GM19238 (cell line): ENCODE data around the gene KRT24.
"Not testable (repeated sequence)": the region's sequence is repeated elsewhere in the genome, so short reads cannot be mapped to it uniquely, and the experiment has no call there.

Source experiments
- DNase-seq: peaks from one replicate; pipeline ENCODE4 v3.0.0; 2011; ENCODE audit warnings: low spot score; ENCODE audit not compliant: insufficient read length

KRT24 gene

GRCh38 chr17:40703652-40704051 lies at the start of gene KRT24:
KRT24 (minus strand) TSS chr17:40703752; CDS start chr17:40703693, 59 bp downstream.
- no peak for DNase-seq

DNA sequence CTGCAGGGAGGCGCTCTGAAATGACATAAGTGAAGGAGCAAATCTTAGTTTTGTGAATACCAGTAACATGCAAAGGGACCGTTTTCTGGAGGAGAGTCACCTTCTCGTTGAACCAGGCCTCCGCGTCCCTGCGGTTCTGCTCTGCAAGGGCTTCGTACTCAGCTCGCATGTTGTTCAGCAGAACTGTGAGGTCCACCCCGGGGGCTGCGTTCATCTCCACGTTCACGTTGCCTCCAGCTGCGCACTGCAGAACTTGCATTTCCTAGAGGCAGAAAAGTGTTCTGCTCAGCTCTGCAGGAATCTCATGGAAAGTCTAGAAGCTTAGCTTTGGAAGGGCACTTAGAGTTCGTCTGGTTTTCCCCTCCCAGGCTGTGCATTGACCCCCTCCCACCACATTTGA lies 47.5 kb upstream of the KRT24 start:
- no peak for DNase-seq

DNA sequence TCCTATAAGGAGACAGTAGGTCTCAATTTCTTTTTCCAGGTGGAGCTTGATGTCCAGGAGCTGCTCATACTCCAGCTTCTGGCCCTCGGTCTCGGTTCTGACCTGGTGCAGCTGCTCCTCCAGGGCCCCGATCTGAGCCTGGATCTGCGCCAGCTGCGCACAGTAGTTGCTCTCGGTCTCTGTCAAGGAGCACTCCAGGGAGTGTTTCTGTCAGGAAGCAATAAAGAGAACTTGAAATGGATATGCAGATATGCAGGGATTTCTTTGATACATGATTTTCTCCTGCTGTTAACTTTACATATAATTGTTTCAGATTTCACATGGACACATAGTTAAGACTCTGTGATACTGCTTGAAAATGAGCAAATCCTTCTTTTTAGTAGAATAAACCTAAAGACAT lies 46.8 kb upstream of the KRT24 start:
- DNase-seq: no peak

- not testable (repeated sequence) for DNase-seq
Observed at GRCh38 chr17:40748666-40749065, 45.1 kb upstream of the KRT24 start.

GRCh38 chr17:40738553-40738952 lies 35.0 kb upstream of the KRT24 start:
- no peak for DNase-seq

DNA sequence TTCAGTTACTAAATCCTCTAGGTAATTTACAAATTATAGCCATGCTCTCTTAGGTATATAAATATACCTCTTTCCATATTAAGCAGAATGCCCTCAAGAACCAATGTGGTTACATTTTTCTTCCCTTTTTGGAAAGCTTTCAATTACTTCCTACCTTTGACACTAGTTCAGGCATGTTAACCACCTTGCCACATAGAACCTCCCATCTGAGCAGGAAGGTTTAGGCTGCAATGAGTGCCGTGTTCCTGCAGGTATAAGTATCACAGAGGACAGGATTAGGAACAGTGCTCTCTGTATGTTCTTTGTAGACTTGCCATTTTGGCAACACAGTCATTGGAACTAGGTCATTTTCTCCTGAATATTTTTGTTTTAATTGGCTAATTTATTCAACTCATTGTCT lies 31.5 kb upstream of the KRT24 start:
- no peak for DNase-seq

DNA sequence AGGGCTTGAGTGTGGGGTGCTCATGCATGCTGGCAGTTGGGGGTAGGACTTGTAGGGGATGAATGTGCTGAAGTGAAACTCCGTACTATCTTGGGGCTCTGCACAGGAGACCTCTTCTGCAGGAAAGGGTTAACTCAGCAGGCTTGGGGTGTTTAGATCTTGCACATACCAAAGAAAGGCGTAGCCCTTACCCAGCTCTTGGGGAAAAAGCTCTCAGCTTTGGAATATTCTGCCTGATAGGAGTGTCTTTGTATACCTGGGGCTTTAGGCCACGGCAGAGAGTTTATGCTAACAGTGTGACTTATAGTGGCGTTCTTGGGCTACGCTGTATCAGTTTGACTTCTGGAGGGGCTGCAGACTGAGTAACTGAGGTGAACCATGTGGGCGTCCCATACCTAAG lies 30.5 kb upstream of the KRT24 start:
- DNase-seq: no peak

DNA sequence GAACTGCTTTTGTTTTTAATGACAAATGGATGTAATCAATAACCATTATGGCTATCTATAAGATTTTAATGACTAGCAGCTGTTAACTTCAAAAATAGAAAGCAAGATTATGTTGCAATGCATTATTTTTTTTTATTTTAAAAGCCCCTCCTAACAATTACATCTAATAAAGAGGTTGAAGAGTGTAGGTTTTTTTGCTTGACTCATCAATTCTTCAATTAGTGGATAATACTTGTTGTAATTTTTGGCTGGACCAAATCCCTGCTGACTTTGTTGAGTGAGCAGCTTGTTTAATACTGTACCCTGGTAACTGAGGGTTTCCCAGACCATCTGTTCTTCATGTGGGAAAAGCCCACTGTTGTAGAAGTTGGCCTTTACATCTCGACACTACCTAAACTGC lies 27.4 kb upstream of the KRT24 start:
- no peak for DNase-seq

DNA sequence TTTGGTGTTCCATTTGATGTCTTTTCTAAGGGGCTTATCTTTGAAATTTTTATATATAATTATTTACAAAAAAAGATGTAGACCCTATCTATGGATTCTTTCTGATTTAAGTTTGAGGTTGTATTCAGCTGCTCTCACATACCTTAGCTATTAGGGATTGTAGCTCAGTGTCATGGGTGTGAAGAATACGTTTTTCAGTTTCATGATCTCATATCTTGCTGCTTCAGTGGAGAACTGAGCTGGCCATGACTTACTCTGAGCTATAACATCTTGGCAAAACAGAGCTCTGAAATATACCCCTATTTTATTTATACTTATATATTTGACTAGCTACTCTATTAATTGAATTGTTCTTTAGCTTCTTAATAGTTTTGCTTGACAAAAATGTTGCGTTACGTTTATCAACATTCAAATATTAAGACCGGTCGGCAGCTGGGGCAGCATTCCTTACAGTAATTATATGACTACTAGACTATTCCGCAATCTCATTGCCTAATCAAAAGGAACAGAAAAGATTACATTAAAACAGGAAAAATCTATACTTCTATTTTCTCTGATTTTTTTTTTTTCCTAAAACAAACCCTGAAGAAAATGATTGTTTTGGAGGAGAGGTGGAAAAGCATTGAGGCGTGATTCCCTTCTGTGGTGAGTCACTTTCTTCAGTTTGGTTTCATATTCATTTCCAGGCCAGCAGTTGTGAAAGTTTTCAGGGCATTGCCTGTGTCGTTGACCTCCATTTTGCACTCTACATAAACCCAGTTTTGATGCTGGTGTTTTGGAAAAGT lies 24.1 kb upstream of the KRT24 start:
- DNase-seq: no peak

- no peak for DNase-seq
Observed at GRCh38 chr17:40726919-40727318, 23.4 kb upstream of the KRT24 start.

DNA sequence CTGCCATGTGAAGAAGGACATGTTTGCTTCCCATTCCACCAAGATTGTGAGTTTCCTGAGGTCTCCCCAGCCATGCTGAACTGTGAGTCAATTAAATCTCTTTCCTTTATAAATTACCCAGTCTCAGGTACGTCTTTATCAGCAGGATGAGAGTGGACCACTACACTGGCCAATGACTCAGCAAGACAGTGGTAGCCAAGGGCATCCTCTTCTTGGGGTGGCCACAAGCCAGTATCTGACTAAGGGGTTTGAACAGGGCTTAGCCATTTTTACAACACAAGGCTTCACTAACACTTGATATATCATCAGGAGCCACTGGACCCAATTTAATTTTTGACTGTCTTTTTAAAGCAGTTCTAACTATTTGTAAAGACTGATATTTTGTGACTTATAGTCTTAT lies 21.1 kb upstream of the KRT24 start:
- no peak for DNase-seq

GRCh38 chr17:40722241-40722640 lies 18.7 kb upstream of the KRT24 start:
- DNase-seq: no peak

DNA sequence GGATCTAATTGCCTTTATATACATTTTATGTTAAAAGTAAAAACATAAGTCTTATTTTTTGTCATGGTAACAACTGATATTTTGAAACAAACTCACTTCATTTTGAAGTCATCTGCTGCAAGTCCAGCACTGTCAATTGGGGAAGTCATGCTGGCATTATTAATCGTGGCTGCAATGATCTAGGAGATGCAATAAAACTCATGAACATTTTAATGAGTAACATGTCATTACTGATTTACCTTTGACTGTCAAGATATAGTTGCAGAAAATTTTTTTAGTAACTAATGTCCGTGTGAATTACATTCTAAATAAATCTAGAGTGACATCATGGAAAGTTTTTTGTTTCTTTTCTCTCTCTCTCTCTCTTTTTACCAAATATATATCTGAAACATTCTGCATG lies 17.3 kb upstream of the KRT24 start:
- DNase-seq: no peak

DNA sequence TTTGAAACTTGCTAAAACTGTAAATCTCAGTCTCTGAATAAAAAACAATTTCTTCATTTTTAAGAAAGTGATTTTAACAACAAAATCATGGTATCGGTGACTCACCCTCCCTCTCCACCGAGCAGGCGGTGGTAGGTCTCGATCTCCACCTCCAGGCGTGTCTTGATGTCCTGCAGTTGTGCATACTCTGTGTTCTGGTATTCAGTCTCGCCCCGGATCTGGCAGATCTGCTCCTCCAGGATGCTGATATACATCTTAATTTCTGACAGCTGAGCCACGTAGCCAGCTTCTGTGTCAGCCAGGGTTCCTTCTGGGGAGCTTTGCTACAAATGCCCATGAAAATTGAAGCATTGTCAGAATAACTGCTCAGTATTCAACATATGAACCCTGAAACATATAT lies 15.4 kb upstream of the KRT24 start:
- no peak for DNase-seq

DNA sequence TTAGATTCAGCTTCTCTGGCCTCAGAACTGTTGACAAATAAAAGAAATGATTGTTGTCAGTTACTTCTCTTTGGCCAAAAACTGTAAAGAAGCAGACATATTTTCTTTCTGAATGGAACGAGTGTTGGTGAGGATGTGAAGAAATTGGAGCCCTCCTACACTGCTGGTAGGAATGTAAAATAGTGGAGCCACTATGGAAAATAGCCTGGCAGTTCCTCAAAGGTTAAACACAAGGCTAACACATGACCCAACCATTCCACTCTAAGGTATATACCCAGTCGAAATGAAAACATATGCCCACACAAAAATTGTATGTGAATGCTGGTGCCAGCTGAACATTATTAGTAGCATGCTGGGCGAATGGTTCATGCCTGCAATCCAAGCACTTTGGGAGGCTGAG lies 14.2 kb upstream of the KRT24 start:
- DNase-seq: no peak

- DNase-seq: no peak
Observed at GRCh38 chr17:40714473-40714872, 10.9 kb upstream of the KRT24 start.

DNA sequence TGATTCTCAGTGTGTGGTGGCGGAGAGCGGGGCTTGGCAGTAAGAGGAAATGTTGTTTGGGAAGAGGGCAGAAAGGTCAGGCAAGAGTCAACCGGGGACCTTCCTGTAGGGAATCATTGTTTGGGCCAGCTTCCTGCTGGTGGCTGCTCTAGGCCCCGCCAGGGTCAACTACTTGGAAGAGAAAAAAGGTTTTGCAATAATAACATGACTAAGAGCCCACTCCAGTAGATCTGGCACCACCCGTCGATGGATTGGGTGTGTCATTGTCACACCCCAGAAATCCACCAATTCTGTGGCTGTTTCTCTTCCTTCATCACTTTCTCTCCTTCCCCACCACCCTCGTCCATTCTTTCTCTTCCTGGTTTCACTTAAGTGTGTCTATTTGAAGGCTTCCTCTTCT lies 4.2 kb upstream of the KRT24 start:
- DNase-seq: no peak

DNA sequence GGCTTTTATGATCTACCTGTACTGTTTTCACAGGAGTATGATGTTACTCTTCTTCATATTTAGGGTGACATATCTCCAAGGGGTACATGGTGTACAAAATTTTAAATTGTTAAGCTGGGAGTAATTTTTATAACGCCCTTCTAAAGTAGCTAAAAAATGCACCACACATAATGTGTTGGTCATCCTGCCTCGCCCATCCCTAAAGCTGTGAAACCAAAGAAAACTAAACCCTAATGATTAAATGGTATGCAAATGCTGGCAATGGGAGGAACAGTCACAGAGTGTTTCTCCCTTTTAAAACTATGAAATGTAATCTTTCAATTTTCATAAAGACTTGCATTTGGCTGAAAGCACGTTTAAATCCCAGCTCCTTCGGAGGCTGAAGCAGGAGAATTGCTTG lies 2.0 kb upstream of the KRT24 start:
- DNase-seq: no peak

DNA sequence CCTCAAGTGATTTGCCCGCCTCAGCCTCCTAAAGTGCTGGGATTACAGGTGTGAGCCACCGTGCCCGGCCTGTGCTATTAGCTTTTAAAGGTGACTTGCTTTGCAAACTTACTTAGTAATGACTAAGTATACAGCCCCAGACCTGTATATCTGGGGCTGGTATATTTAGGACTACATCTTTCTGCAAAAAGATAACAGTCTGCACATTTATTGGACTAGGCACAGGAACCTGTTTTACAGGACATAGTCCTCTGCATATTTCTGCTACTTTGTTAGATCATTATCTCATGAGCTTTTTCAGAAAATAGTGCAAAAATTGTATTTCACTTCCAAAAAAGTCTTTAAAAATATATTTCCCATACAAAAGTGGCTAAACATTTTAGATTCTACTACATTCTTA lies 1.3 kb downstream of the KRT24 start:
- no peak for DNase-seq

DNA sequence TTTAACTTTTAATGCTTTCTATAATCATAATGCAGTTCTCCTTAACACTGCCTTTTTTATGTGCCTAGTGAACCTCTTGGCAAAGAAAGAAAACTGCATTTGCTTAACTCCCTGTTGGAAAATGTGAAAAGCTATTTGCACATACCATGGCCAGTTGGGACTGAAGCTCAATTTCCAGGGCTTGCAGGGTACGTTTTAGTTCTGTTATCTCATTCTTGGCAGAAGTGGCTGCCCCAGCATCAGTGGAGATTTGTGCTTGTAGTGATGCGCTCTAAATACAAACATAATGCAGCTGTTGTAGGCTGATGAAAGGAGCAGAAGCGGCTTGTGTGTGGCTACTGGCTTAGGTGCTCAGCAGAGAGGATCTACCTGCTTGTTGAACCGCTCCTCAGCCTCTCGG lies 3.7 kb downstream of the KRT24 start:
- DNase-seq: no peak

DNA sequence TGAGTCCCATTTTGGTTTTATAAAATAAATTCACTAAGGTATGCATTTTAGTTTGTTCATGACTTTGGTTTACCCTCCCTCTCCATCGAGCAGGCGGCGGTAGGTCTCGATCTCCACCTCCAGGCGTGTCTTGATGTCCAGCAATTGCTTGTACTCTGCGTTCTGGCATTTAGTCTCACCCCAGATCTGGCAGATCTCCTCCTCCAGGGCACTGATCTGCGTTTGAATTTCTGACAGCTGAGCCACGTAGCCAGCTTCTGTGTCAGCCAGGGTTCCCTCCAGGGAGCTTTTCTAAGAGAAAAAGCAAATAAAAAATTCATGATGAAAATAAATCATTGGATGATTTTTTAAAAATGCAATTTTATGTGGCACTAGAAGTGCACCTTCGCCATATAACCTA lies 4.2 kb downstream of the KRT24 start:
- DNase-seq: no peak

DNA sequence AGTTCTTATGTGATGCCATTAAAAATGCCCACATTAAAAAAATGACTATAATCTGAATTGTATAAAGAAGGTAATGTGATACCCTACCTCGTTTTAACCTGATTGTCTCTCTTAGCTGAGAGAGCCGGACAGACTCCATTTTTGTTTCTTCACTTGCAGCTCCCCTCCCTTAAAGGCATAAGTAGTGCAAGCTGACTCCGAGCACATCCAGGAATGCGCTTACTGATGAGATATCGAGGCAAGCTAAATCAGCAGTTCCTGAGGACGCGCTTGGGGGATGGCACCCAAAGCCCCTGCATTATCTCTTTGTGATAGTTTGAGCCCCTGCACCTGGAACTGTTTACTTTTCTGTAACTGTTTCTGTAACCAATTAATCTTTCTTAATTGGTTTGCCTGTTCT lies 6.3 kb downstream of the KRT24 start:
- no peak for DNase-seq

- DNase-seq: no peak
Observed at GRCh38 chr17:40696651-40697072, 6.9 kb downstream of the KRT24 start.
